DMS79 treated with DMSO at 0.1 percent for 48 hours (cell line): Measurements from ENCODE around the gene MAPK4.

Source experiments
- DNase-seq: peaks from one replicate; lab custom pipeline; 2025; lab: John Stamatoyannopoulos, UW

The MAPK4 gene

GRCh38 chr18:50721451-50722120 lies 161.7 kb downstream of the MAPK4 start:
- no peak for DNase-seq

- no peak for DNase-seq
Measured at GRCh38 chr18:50722311-50722710, 162.4 kb downstream of the MAPK4 start.

- DNase-seq: no peak
Measured at GRCh38 chr18:50724751-50725151, 164.9 kb downstream of the MAPK4 start.

- DNase-seq: no peak
Measured at GRCh38 chr18:50726960-50727589, 167.2 kb downstream of the MAPK4 start.

GRCh38 chr18:50727721-50728471 lies 168.0 kb downstream of the MAPK4 start:
- no peak for DNase-seq

GRCh38 chr18:50729376-50729775 lies 169.5 kb downstream of the MAPK4 start:
- no peak for DNase-seq

- DNase-seq: no peak
Measured at GRCh38 chr18:50729986-50730385, 170.1 kb downstream of the MAPK4 start.

- no peak for DNase-seq
Measured at GRCh38 chr18:50734342-50734741, 174.5 kb downstream of the MAPK4 start.

GRCh38 chr18:50734886-50735285 lies 175.0 kb downstream of the MAPK4 start:
- DNase-seq: no peak

GRCh38 chr18:50737127-50737526 lies 177.2 kb downstream of the MAPK4 start:
- no peak for DNase-seq

- no peak for DNase-seq
Measured at GRCh38 chr18:50738098-50738757, 178.3 kb downstream of the MAPK4 start.

GRCh38 chr18:50742952-50743351 lies 183.1 kb downstream of the MAPK4 start:
- no peak for DNase-seq

GRCh38 chr18:50744253-50744652 lies 184.4 kb downstream of the MAPK4 start:
- DNase-seq: no peak

- no peak for DNase-seq
Measured at GRCh38 chr18:50745945-50746344, 186.1 kb downstream of the MAPK4 start.

GRCh38 chr18:50747849-50748242 lies 188.0 kb downstream of the MAPK4 start:
- no peak for DNase-seq

GRCh38 chr18:50748243-50749229 lies 188.6 kb downstream of the MAPK4 start:
- DNase-seq: peak; percentile 54

GRCh38 chr18:50749421-50749820 lies 189.5 kb downstream of the MAPK4 start:
- DNase-seq: no peak

- no peak for DNase-seq
Measured at GRCh38 chr18:50749945-50750344, 190.1 kb downstream of the MAPK4 start.

- DNase-seq: no peak
Measured at GRCh38 chr18:50750546-50750945, 190.7 kb downstream of the MAPK4 start.

- no peak for DNase-seq
Measured at GRCh38 chr18:50751490-50751889, 191.6 kb downstream of the MAPK4 start.

- no peak for DNase-seq
Measured at GRCh38 chr18:50751947-50752346, 192.1 kb downstream of the MAPK4 start.
